Liver (tissue), 9 donors: Measurements from ENCODE around the gene GADD45B. TPM values are rescaled to one million over a fixed set of nuclear protein-coding genes. Genes with fewer than 3 reads are reported as not detected.
A peak's percentile ranks its signal among the peaks of the same experiment; 100 is the strongest.
"Not testable (repeated sequence)": the region's sequence is repeated elsewhere in the genome, so short reads cannot be mapped to it uniquely, and the experiment has no call there.

Experiments
- DNase-seq: peaks from one replicate; pipeline ENCODE4 v3.0.0-alpha.2; 2017; ENCODE audit warnings: low spot score
- H3K27ac ChIP-seq, 2 donors: one replicate each; pipeline ENCODE4 v1.7.0; 2013; ENCODE audit warnings: inconsistent platforms in 2 of 2, low read length in 2 of 2, control low read depth in 1 of 2, low read depth in 1 of 2, mild to moderate bottlenecking in 1 of 2
- H3K27me3 ChIP-seq, 4 donors: one replicate each; pipeline versions ENCODE4 v1.6.1 to v1.7.0; 2013; ENCODE audit warnings: low read length in 3 of 4, inconsistent platforms in 1 of 4, mild to moderate bottlenecking in 1 of 4, moderate library complexity in 1 of 4; ENCODE audit not compliant: control insufficient read depth in 4 of 4, insufficient read depth in 4 of 4
- H3K36me3 ChIP-seq, 4 donors: one replicate each; pipeline versions ENCODE4 v1.6.1 to v1.7.0; 2013; ENCODE audit warnings: low read length in 3 of 4, mild to moderate bottlenecking in 3 of 4, low read depth in 1 of 4, moderate library complexity in 1 of 4; ENCODE audit not compliant: control insufficient read depth in 4 of 4, insufficient read depth in 3 of 4
- H3K4me1 ChIP-seq, 4 donors: one replicate each; pipeline versions ENCODE4 v1.6.1 to v1.7.0; 2013; ENCODE audit warnings: low read length in 3 of 4, mild to moderate bottlenecking in 3 of 4, moderate library complexity in 1 of 4; ENCODE audit not compliant: control insufficient read depth in 4 of 4, insufficient read depth in 4 of 4
- H3K4me3 ChIP-seq, 3 donors: one replicate each; pipeline versions ENCODE4 v1.6.1 to v1.7.0; 2013; ENCODE audit warnings: low read length in 3 of 3, control low read depth in 1 of 3, low read depth in 1 of 3, mild to moderate bottlenecking in 1 of 3
- H3K9ac ChIP-seq, 2 donors: one replicate each; pipeline ENCODE4 v1.7.0; 2013; ENCODE audit warnings: low read length in 2 of 2, mild to moderate bottlenecking in 2 of 2, moderate library complexity in 2 of 2, control low read depth in 1 of 2, low read depth in 1 of 2
- H3K9me3 ChIP-seq, 4 donors: one replicate each; pipeline versions ENCODE4 v1.6.1 to v1.7.0; 2013; ENCODE audit warnings: low read length in 3 of 4; ENCODE audit not compliant: control insufficient read depth in 4 of 4
- CTCF ChIP-seq: fragments of 150-350 bp; IDR thresholded peaks from 2 replicates; pipeline ENCODE4 v1.5.1; 2017; ENCODE audit warnings: improper control_type of control experiment, low read depth, low read length; ENCODE audit not compliant: missing input control
- EGR1 ChIP-seq, 2 donors: IDR thresholded peaks; 2 replicates each; pipeline ENCODE4 v1.6.1; 2016 to 2018; ENCODE audit warnings: antibody characterized with exemption in 2 of 2, low read depth in 2 of 2
- FOXA1 ChIP-seq: IDR thresholded peaks from 2 replicates; pipeline ENCODE4 v1.6.1; 2016; ENCODE audit warnings: antibody characterized with exemption
- FOXA2 ChIP-seq: IDR thresholded peaks from 2 replicates; pipeline ENCODE4 v1.6.1; 2016; ENCODE audit warnings: antibody characterized with exemption
- GABPA ChIP-seq, 2 donors: IDR thresholded peaks in 1 of 2; conservative IDR thresholded peaks in 1 of 2; 2 replicates each; pipeline ENCODE4 v1.6.1; 2016; ENCODE audit warnings: antibody characterized with exemption in 2 of 2, mild to moderate bottlenecking in 1 of 2, moderate library complexity in 1 of 2
- HNF4A ChIP-seq, 2 donors: conservative IDR thresholded peaks; 2 replicates each; pipeline ENCODE4 v1.6.1; 2016; ENCODE audit warnings: antibody characterized with exemption in 2 of 2, mild to moderate bottlenecking in 2 of 2
- HNF4G ChIP-seq: IDR thresholded peaks from 2 replicates; pipeline ENCODE4 v1.6.1; 2016; ENCODE audit warnings: antibody characterized with exemption
- JUND ChIP-seq, 2 donors: IDR thresholded peaks; 2 replicates each; pipeline ENCODE4 v1.6.1; 2016; ENCODE audit warnings: antibody characterized with exemption in 2 of 2
- NR2F2 ChIP-seq: IDR thresholded peaks from 2 replicates; pipeline ENCODE4 v1.6.1; 2016; ENCODE audit warnings: antibody characterized with exemption
- RAD21 ChIP-seq, 2 donors: IDR thresholded peaks; 2 replicates each; pipeline ENCODE4 v1.6.1; 2016; ENCODE audit warnings: antibody characterized with exemption in 2 of 2, mild to moderate bottlenecking in 2 of 2
- RXRA ChIP-seq, 2 donors: IDR thresholded peaks; 2 replicates each; pipeline ENCODE4 v1.6.1; 2017 to 2018; ENCODE audit warnings: antibody characterized with exemption in 2 of 2, mild to moderate bottlenecking in 1 of 2
- SP1 ChIP-seq: IDR thresholded peaks from 2 replicates; pipeline ENCODE4 v1.6.1; 2018; ENCODE audit warnings: antibody characterized with exemption, mild to moderate bottlenecking
- TAF1 ChIP-seq: conservative IDR thresholded peaks from 2 replicates; pipeline ENCODE4 v1.6.1; 2016; ENCODE audit warnings: antibody characterized with exemption, mild to moderate bottlenecking
- YY1 ChIP-seq: IDR thresholded peaks from 2 replicates; pipeline ENCODE4 v1.6.1; 2016; ENCODE audit warnings: antibody characterized with exemption, mild to moderate bottlenecking
- ZBTB33 ChIP-seq: IDR thresholded peaks from 2 replicates; pipeline ENCODE4 v1.6.1; 2016; ENCODE audit warnings: antibody characterized with exemption
- WGBS: extraction: QIAGEN DNeasy Blood & Tissue Kit; methylation state at CpG from one replicate; pipeline ENCODE4 v1.1.7; 2013; 5-methylcytosine and 5-hydroxymethylcytosine counted together
- polyA plus RNA-seq, 2 donors: library from polyadenylated mRNA; stranded (reverse) in 1 of 2; unstranded in 1 of 2; fragments of 200-250 nt in 1 of 2; fragments of >200 nt in 1 of 2; fragmentation: Nextera tagmentation in 1 of 2; extraction: Ambion mirVana in 1 of 2; gene quantifications; one replicate each; pipeline versions ENCODE4 v1.2.1 to v1.2.3, GENCODE V29; 2013 to 2015
- total RNA-seq, 2 donors: library from RNA; depleted of rRNA; stranded (reverse); fragments of >200 nt; gene quantifications; one replicate each; pipeline ENCODE4 v1.2.3, GENCODE V29; 2014
- TF ChIP-seq, protein P1 (sequence below): IDR thresholded peaks from 2 replicates; pipeline ENCODE4 v1.6.1; 2016; ENCODE audit warnings: antibody characterized with exemption, mild to moderate bottlenecking
- TF ChIP-seq, protein P2 (sequence below): IDR thresholded peaks from 2 replicates; pipeline ENCODE4 v1.6.1; 2016; ENCODE audit warnings: antibody characterized with exemption
- TF ChIP-seq, protein P3 (sequence below): IDR thresholded peaks from 2 replicates; pipeline ENCODE4 v1.6.1; 2016; ENCODE audit warnings: antibody characterized with exemption
- donor health status: healthy.
- donor health status: healthy.
- donor health status: healthy.
- donor health status: healthy.
- donor health status: healthy.

Gene GADD45B
- total and polyA plus RNA-seq, 4 donors: 11.6 to 86.3 (median 82.4) TPM

- Histone ChIP-seq H3K4me3 (peak overlapping the region in 2 of 3 donors; percentile 46 to 75), H3K27ac (no peak overlapping the region), H3K4me1 (peaks cover 9 to 15% (median 12%) of the 10 kb centered on the region in 4 donors), H3K9ac (no peak overlapping the region), H3K9me3 (no peaks in the 10 kb centered on the region), H3K36me3 (no peaks in the 10 kb centered on the region), H3K27me3 (no peaks in the 10 kb centered on the region)
- no peak for TF ChIP-seq TAF1
- TF ChIP-seq FOXA1: peak; percentile 56
- TF ChIP-seq, protein P1, sequence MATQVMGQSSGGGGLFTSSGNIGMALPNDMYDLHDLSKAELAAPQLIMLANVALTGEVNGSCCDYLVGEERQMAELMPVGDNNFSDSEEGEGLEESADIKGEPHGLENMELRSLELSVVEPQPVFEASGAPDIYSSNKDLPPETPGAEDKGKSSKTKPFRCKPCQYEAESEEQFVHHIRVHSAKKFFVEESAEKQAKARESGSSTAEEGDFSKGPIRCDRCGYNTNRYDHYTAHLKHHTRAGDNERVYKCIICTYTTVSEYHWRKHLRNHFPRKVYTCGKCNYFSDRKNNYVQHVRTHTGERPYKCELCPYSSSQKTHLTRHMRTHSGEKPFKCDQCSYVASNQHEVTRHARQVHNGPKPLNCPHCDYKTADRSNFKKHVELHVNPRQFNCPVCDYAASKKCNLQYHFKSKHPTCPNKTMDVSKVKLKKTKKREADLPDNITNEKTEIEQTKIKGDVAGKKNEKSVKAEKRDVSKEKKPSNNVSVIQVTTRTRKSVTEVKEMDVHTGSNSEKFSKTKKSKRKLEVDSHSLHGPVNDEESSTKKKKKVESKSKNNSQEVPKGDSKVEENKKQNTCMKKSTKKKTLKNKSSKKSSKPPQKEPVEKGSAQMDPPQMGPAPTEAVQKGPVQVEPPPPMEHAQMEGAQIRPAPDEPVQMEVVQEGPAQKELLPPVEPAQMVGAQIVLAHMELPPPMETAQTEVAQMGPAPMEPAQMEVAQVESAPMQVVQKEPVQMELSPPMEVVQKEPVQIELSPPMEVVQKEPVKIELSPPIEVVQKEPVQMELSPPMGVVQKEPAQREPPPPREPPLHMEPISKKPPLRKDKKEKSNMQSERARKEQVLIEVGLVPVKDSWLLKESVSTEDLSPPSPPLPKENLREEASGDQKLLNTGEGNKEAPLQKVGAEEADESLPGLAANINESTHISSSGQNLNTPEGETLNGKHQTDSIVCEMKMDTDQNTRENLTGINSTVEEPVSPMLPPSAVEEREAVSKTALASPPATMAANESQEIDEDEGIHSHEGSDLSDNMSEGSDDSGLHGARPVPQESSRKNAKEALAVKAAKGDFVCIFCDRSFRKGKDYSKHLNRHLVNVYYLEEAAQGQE: peak; percentile 14
- TF ChIP-seq, protein P2, sequence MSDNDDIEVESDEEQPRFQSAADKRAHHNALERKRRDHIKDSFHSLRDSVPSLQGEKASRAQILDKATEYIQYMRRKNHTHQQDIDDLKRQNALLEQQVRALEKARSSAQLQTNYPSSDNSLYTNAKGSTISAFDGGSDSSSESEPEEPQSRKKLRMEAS: peak; percentile 35
- no peak for TF ChIP-seq HNF4G
- peak; percentile 82 for TF ChIP-seq NR2F2
- TF ChIP-seq RAD21 (IDR thresholded peaks at IDR 0.05): peak; percentile 17 to 48
- peak; percentile 35 to 72 for TF ChIP-seq RXRA (IDR thresholded peaks at IDR 0.05)
- peak; percentile 73 for TF ChIP-seq SP1
- peak in 1 of 2 donors; percentile 11 for TF ChIP-seq JUND (IDR thresholded peaks at IDR 0.05)
- TF ChIP-seq GABPA (IDR thresholded peaks at IDR 0.05 in 1 of 2, conservative IDR thresholded peaks at IDR 0.05 in 1 of 2): peak; percentile 49 to 56
- peak; percentile 63 for TF ChIP-seq YY1
- TF ChIP-seq, protein P3, sequence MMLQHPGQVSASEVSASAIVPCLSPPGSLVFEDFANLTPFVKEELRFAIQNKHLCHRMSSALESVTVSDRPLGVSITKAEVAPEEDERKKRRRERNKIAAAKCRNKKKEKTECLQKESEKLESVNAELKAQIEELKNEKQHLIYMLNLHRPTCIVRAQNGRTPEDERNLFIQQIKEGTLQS: no peak
- peak in 1 of 2 donors; percentile 31 for TF ChIP-seq HNF4A (conservative IDR thresholded peaks at IDR 0.05)
- 17% methylated on average over 46 of the region's 46 CpGs for WGBS
- DNase-seq: peak; percentile 56
Observed at GRCh38 chr19:2462635-2463421, 13.1 kb upstream of the GADD45B start.

- peaks cover 6 to 15% (median 11%) of the 10 kb centered on the region in 4 donors for H3K4me1 ChIP-seq
- not testable (repeated sequence) for H3K9ac ChIP-seq, H3K27ac ChIP-seq, H3K9me3 ChIP-seq, H3K4me3 ChIP-seq, DNase-seq, H3K36me3 ChIP-seq, H3K27me3 ChIP-seq
- WGBS: 98% methylated on average over 5 of the region's 5 CpGs
Observed at GRCh38 chr19:2463694-2464093, 12.2 kb upstream of the GADD45B start.

DNA sequence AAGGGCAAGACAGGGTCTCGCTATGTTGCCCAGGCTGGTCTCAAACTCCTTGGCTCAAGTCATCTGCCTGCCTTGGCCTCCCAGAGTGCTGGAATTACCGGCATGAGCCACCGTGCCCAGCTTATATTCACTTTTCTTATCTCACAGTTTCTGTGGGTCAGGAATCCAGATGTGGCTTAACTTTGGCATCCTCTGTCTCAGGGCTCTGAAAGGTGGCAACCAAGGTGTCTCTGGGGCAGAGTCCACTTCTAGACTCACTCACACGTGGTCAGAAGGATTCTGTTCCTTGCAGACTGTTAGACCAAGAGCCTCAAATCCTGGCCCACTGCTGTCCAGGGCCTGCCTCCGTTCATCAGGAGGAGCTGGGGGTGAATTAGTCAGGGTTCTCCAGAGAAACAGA lies 11.5 kb upstream of the GADD45B start:
- no peak overlapping the region for H3K9ac ChIP-seq
- no peak overlapping the region for H3K27ac ChIP-seq
- WGBS: 76% methylated on average over 5 of the region's 5 CpGs
- H3K4me3 ChIP-seq: no peak overlapping the region
- H3K27me3 ChIP-seq: no peaks in the 10 kb centered on the region
- H3K9me3 ChIP-seq: no peaks in the 10 kb centered on the region
- no peak for DNase-seq
- H3K4me1 ChIP-seq: peaks cover 4 to 15% (median 11%) of the 10 kb centered on the region in 4 donors
- H3K36me3 ChIP-seq: no peaks in the 10 kb centered on the region
- no peak for TF ChIP-seq GABPA (IDR thresholded peaks at IDR 0.05 in 1 of 2, conservative IDR thresholded peaks at IDR 0.05 in 1 of 2)
- no peak for TF ChIP-seq EGR1 (IDR thresholded peaks at IDR 0.05; ENCODE audit: low read depth in 2 of 2)
- TF ChIP-seq JUND (IDR thresholded peaks at IDR 0.05): no peak
- no peak for TF ChIP-seq YY1
- no peak for TF ChIP-seq ZBTB33
- TF ChIP-seq CTCF: no peak
- no peak for TF ChIP-seq RXRA (IDR thresholded peaks at IDR 0.05)
- no peak for TF ChIP-seq FOXA2
- no peak for TF ChIP-seq NR2F2
- no peak for TF ChIP-seq RAD21 (IDR thresholded peaks at IDR 0.05)
- TF ChIP-seq HNF4G: no peak
- no peak for TF ChIP-seq SP1
- no peak for TF ChIP-seq FOXA1
- TF ChIP-seq, protein P3: no peak
- no peak for TF ChIP-seq HNF4A (conservative IDR thresholded peaks at IDR 0.05)
